GM12891 (cell line): ENCODE measurements around the gene OXLD1.

ENCODE experiments used
- PAX5 ChIP-seq: IDR thresholded peaks from 2 replicates; pipeline ENCODE4 v1.6.1; 2011; ENCODE audit warnings: low read length, moderate library complexity, mild to moderate bottlenecking; ENCODE audit not compliant: insufficient read depth, severe bottlenecking
- POLR2A ChIP-seq: IDR thresholded peaks from 2 replicates; pipeline ENCODE4 v1.6.1; 2011; ENCODE audit warnings: low read depth, low read length, control low read depth
- POLR2AphosphoS5 ChIP-seq: IDR thresholded peaks from 2 replicates; pipeline ENCODE4 v1.6.1; 2011; ENCODE audit warnings: low read depth, low read length, control low read depth
- POU2F2 ChIP-seq: IDR thresholded peaks from 2 replicates; pipeline ENCODE4 v1.6.1; 2011; ENCODE audit warnings: low read depth, mild to moderate bottlenecking, control low read depth, low read length, moderate library complexity
- SPI1 ChIP-seq: IDR thresholded peaks from 2 replicates; pipeline ENCODE4 v1.6.1; 2011; ENCODE audit warnings: low read depth, low read length, control low read depth
- TAF1 ChIP-seq: IDR thresholded peaks from 2 replicates; pipeline ENCODE4 v1.6.1; 2011; ENCODE audit warnings: low read depth, low read length, control low read depth

- TF ChIP-seq POLR2AphosphoS5 (no peak), POLR2A (no peak), PAX5 (no peak), POU2F2 (no peak), TAF1 (no peak), SPI1 (no peak)
Measured at GRCh38 chr17:81650951-81651350, 15.5 kb downstream of the OXLD1 start.
